HEK293 (cell line): ENCODE results near the gene RASSF5.

Experiments used
- ZNF350 ChIP-seq: fragments of 450-650 bp; formaldehyde crosslinking; IDR thresholded peaks from 2 replicates; pipeline ENCODE4 v1.5.0; 2017; ENCODE audit warnings: missing biosample characterization, mild to moderate bottlenecking, missing genetic modification characterization
- ZNF600 ChIP-seq: fragments of 450-650 bp; formaldehyde crosslinking; IDR thresholded peaks from 2 replicates; pipeline ENCODE4 v1.5.1; 2016; ENCODE audit warnings: missing biosample characterization, missing genetic modification characterization
- TF ChIP-seq, protein P1 (sequence below): fragments of 450-650 bp; formaldehyde crosslinking; IDR thresholded peaks from 2 replicates; pipeline ENCODE4 v1.5.1; 2016; ENCODE audit warnings: missing biosample characterization, missing genetic modification characterization

DNA sequence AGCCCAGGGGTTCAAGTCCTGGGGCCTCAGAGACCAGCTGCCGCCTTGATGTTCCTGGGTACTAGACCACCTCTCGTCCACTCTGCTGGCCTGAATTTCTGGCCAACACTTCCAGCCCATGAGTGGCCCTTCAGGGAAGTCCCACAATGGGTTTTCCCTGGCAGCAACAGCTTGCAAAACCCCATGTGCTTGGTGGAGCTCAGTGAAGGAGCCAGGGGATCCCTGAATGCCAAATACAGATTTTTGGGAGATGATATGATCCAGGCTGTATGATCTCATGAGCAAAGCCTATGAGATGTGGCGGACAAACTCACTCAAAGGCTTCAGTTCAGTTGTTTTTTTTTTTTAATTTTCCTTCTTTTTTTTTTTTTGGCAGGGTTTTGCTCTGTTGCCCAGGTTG, 9.6 kb upstream of the RASSF5 start:
- TF ChIP-seq ZNF600 (no peak), ZNF350 (no peak)
- TF ChIP-seq, protein P1, sequence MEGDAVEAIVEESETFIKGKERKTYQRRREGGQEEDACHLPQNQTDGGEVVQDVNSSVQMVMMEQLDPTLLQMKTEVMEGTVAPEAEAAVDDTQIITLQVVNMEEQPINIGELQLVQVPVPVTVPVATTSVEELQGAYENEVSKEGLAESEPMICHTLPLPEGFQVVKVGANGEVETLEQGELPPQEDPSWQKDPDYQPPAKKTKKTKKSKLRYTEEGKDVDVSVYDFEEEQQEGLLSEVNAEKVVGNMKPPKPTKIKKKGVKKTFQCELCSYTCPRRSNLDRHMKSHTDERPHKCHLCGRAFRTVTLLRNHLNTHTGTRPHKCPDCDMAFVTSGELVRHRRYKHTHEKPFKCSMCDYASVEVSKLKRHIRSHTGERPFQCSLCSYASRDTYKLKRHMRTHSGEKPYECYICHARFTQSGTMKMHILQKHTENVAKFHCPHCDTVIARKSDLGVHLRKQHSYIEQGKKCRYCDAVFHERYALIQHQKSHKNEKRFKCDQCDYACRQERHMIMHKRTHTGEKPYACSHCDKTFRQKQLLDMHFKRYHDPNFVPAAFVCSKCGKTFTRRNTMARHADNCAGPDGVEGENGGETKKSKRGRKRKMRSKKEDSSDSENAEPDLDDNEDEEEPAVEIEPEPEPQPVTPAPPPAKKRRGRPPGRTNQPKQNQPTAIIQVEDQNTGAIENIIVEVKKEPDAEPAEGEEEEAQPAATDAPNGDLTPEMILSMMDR (tag by site-specific recombination), result no peak
